22Rv1 (cell line): ENCODE measurements around the gene UMODL1.

Source experiments
- ZFX ChIP-seq: fragments of 450-650 bp; IDR thresholded peaks from 2 replicates; pipeline ENCODE4 v1.6.1; 2017; ENCODE audit warnings: antibody characterized with exemption, borderline replicate concordance
- TF ChIP-seq, protein P1 (sequence below): fragments of 450-650 bp; IDR thresholded peaks from 2 replicates; pipeline ENCODE4 v1.5.1; 2017; ENCODE audit warnings: mild to moderate bottlenecking

DNA sequence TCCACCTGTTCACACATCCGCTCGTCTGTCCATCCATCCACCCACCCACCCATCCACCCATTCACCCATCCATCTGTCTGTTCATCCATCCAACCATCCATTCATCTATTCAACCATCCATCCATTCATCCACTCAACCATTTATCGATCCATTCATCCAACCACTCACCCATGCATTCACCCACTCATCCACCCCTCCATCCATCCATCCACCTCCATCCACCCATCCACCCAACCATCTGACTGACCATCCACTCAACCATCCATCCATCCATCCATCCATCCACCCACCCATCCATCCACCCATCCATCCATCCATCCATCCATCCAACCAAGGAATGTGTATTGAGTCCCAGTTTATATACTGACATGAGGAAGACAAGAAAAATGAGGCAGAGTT lies 73.1 kb downstream of the UMODL1 start:
- TF ChIP-seq, protein P1, sequence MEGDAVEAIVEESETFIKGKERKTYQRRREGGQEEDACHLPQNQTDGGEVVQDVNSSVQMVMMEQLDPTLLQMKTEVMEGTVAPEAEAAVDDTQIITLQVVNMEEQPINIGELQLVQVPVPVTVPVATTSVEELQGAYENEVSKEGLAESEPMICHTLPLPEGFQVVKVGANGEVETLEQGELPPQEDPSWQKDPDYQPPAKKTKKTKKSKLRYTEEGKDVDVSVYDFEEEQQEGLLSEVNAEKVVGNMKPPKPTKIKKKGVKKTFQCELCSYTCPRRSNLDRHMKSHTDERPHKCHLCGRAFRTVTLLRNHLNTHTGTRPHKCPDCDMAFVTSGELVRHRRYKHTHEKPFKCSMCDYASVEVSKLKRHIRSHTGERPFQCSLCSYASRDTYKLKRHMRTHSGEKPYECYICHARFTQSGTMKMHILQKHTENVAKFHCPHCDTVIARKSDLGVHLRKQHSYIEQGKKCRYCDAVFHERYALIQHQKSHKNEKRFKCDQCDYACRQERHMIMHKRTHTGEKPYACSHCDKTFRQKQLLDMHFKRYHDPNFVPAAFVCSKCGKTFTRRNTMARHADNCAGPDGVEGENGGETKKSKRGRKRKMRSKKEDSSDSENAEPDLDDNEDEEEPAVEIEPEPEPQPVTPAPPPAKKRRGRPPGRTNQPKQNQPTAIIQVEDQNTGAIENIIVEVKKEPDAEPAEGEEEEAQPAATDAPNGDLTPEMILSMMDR = no peak
- no peak for TF ChIP-seq ZFX
